ENCODE measurements around the gene SCN1A. TPM values are rescaled to one million over a fixed set of nuclear protein-coding genes. Genes with fewer than 3 reads are reported as not detected.

The SCN1A gene
- total and polyA plus RNA-seq, 7 donors = under 0.01 to 0.36 (median 0.14) TPM; not detected in 2

DNA sequence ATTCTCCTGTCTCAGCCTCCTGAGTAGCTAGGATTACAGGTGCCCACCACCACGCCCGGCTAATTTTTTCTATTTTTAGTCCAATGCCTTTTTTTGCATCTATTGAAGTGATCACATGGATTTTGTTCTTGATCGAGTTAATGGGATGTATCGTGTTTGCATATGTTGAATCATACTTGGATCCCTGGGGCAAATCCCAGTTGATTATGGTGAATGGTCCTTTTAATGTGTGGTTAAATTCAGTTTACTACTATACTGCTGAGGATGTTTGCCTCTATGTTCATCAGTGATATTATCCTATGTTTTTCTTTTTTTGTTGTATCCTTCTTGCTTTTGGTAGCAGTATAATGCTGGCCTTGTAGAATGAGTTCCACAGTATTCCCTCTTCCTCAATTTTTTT, 166.0 kb downstream of the SCN1A start:
- Histone ChIP-seq H3K4me1 (no peaks in the 10 kb centered on the region), H3K4me3 (no peak overlapping the region), H3K9me3 (no peaks in the 10 kb centered on the region), H3K27ac (no peak overlapping the region), H3K27me3 (no peaks in the 10 kb centered on the region), H3K36me3 (no peaks in the 10 kb centered on the region)
- TF ChIP-seq, protein P1, sequence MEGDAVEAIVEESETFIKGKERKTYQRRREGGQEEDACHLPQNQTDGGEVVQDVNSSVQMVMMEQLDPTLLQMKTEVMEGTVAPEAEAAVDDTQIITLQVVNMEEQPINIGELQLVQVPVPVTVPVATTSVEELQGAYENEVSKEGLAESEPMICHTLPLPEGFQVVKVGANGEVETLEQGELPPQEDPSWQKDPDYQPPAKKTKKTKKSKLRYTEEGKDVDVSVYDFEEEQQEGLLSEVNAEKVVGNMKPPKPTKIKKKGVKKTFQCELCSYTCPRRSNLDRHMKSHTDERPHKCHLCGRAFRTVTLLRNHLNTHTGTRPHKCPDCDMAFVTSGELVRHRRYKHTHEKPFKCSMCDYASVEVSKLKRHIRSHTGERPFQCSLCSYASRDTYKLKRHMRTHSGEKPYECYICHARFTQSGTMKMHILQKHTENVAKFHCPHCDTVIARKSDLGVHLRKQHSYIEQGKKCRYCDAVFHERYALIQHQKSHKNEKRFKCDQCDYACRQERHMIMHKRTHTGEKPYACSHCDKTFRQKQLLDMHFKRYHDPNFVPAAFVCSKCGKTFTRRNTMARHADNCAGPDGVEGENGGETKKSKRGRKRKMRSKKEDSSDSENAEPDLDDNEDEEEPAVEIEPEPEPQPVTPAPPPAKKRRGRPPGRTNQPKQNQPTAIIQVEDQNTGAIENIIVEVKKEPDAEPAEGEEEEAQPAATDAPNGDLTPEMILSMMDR (IDR thresholded peaks at IDR 0.05) = no peak
- TF ChIP-seq POLR2A (IDR thresholded peaks at IDR 0.05) (no peak), EP300 (IDR thresholded peaks at IDR 0.05) (no peak), POLR2AphosphoS5 (IDR thresholded peaks at IDR 0.05) (no peak)
- intact Hi-C loops (cut with DNase I) = no loop called here
- WGBS, 2 donors = 85 to 96% methylated on average over 4 of the region's 4 CpGs
- no peak for DNase-seq

DNA sequence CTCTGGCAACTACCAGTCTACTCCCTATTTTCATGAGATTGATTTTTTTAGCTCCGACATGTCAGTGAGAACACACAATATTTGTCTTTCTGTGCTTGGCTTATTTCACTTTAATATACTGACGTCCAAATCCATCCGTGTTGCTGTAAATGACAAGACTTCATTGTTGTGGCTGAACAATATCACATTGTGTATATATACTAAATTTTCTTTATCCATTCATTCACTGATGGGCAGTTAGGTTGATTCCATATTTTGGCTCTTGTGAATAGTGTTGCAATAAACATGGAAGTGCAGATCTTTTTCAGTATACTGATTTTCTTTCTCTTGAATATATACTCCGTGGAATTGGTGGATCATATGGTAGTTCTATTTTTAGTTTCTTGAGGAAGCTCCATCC, 168.4 kb downstream of the SCN1A start:
- intact Hi-C loops (cut with DNase I) = loop anchor here (10.0 kb wide), 1 partner anchor 555 kb away; no protein-coding TSS in a partner anchor
- DNase-seq = no peak
- Histone ChIP-seq H3K27me3 (no peaks in the 10 kb centered on the region), H3K36me3 (no peaks in the 10 kb centered on the region), H3K9me3 (no peaks in the 10 kb centered on the region), H3K4me1 (peaks cover 0 to 10% (median 6%) of the 10 kb centered on the region in 4 donors), H3K27ac (no peak overlapping the region), H3K4me3 (no peak overlapping the region)
- WGBS, 2 donors = 79 to 88% methylated on average over 4 of the region's 4 CpGs
- TF ChIP-seq POLR2A (IDR thresholded peaks at IDR 0.05) = no peak
- TF ChIP-seq, protein P1 (IDR thresholded peaks at IDR 0.05) = no peak
- TF ChIP-seq EP300 (IDR thresholded peaks at IDR 0.05) = no peak
- no peak for TF ChIP-seq POLR2AphosphoS5 (IDR thresholded peaks at IDR 0.05)

DNA sequence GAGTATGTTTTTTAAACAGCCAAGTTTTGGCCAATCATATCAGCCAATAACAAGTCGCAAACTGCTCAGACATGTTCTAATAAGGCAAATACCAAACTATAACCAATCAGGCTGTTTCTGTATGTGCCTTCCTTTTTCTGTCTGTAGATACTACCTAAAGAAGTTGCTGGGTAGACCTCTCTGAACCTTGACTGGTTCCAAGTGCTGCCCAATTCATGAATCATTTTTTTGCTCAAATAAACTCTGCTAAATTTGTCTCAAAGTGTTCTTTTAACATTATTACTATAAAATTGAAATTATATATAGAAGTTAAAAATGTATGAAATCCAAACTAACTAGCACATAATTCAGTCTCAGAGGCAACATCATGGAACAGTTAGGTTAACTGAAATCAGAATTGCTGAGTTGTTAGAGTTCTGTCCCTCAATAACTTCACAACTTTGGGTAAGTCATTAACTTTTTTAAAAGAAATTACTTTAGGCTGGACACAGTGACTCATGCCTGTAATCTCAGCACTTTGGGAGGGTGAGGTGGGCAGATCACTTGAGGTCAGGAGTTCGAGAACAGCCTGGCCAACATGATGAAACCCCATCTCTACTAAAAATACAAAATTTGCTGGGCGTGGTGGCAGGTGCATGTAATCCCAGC, 169.4 kb downstream of the SCN1A start:
- WGBS, 2 donors = 68 to 85% methylated on average over 3 of the region's 3 CpGs
- H3K27me3 ChIP-seq = no peaks in the 10 kb centered on the region
- H3K4me1 ChIP-seq = peaks cover 0 to 13% (median 8%) of the 10 kb centered on the region in 4 donors
- TF ChIP-seq POLR2A (IDR thresholded peaks at IDR 0.05) = no peak
- no peak for TF ChIP-seq POLR2AphosphoS5 (IDR thresholded peaks at IDR 0.05)
- TF ChIP-seq, protein P1 (IDR thresholded peaks at IDR 0.05) = no peak
- TF ChIP-seq EP300 (IDR thresholded peaks at IDR 0.05) = no peak
- no peaks in the 10 kb centered on the region for H3K36me3 ChIP-seq
- H3K27ac ChIP-seq = no peak overlapping the region
- H3K9me3 ChIP-seq = no peaks in the 10 kb centered on the region
- DNase-seq = no peak
- intact Hi-C loops (cut with DNase I) = loop anchor here (10.0 kb wide), 1 partner anchor 556 kb away; no protein-coding TSS in a partner anchor
- H3K4me3 ChIP-seq = no peak overlapping the region

DNA sequence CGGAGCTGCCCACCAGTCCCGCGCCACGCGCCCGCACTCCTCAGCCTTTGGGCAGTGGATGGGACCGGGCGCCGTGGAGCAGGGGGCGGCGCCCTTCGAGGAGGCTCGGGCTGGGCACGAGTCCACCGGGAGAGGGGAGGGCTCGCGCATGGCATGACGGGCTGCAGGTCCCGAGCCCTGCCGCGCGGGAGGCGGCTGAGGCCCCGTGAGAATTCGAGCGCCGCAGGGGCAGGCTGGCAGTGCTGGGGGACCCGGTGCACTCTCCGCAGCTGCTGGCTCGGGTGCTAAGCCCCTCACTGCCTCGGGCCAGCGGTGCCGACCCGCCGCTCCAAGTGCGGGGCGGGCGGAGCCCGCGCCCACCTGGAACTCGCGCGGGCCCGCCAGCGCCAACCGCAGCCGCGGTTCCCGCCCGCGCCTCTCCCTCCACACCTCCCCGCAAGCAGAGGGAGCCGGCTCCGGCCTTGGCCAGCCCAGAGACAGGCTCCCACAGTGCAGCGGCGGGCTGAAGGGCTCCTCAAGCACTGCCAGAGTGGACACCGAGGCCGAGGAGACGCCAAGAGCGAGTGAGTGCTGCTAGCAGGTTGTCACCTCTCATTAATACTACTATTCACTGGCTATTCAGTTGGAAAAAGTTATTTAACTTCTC, 170.7 kb downstream of the SCN1A start:
- peaks cover 0 to 21% (median 16%) of the 10 kb centered on the region in 4 donors for H3K4me1 ChIP-seq
- TF ChIP-seq POLR2AphosphoS5 (IDR thresholded peaks at IDR 0.05) = no peak
- TF ChIP-seq EP300 (IDR thresholded peaks at IDR 0.05) = no peak
- TF ChIP-seq POLR2A (IDR thresholded peaks at IDR 0.05) = no peak
- TF ChIP-seq, protein P1 (IDR thresholded peaks at IDR 0.05) = no peak
- intact Hi-C loops (cut with DNase I) = loop anchor here (10.0 kb wide), 1 partner anchor 558 kb away; no protein-coding TSS in a partner anchor
- H3K27me3 ChIP-seq = no peaks in the 10 kb centered on the region
- no peaks in the 10 kb centered on the region for H3K9me3 ChIP-seq
- peak overlapping the region in 2 of 4 donors; percentile 1 to 17 for H3K4me3 ChIP-seq
- DNase-seq = no peak
- H3K27ac ChIP-seq = no peak overlapping the region
- 89 to 90% methylated on average over 60 of the region's 60 CpGs for WGBS, 2 donors
- no peaks in the 10 kb centered on the region for H3K36me3 ChIP-seq

All from sigmoid colon (tissue), 7 donors.